Ishikawa (cell line): ENCODE data around the gene ASNS.

ENCODE experiments used
- MAX ChIP-seq: IDR thresholded peaks from 2 replicates; pipeline ENCODE4 v1.6.1; 2012
- NFIC ChIP-seq: IDR thresholded peaks from 2 replicates; pipeline ENCODE4 v1.6.1; 2012
- RAD21 ChIP-seq: IDR thresholded peaks from 2 replicates; pipeline ENCODE4 v1.6.1; 2012; ENCODE audit warnings: low read depth
- REST ChIP-seq: IDR thresholded peaks from 2 replicates; pipeline ENCODE4 v1.6.1; 2012; ENCODE audit warnings: low read depth, mild to moderate bottlenecking
- TAF1 ChIP-seq: IDR thresholded peaks from 2 replicates; pipeline ENCODE4 v1.6.1; 2012; ENCODE audit warnings: low read depth, mild to moderate bottlenecking
- TCF12 ChIP-seq: IDR thresholded peaks from 2 replicates; pipeline ENCODE4 v1.6.1; 2012; ENCODE audit warnings: low read depth
- TEAD4 ChIP-seq: IDR thresholded peaks from 2 replicates; pipeline ENCODE4 v1.6.1; 2012
- YY1 ChIP-seq: IDR thresholded peaks from 2 replicates; pipeline ENCODE4 v1.6.1; 2012; ENCODE audit warnings: low read depth
- ZBTB7A ChIP-seq: IDR thresholded peaks from 2 replicates; pipeline ENCODE4 v1.6.1; 2012; ENCODE audit warnings: low read depth

The ASNS gene

GRCh38 chr7:97835296-97836138, 36.7 kb downstream of the ASNS start:
- TF ChIP-seq TEAD4 (no peak), RAD21 (peak; percentile 77)

- TF ChIP-seq RAD21: peak; percentile 57
- TF ChIP-seq YY1: no peak
- no peak for TF ChIP-seq ZBTB7A
- no peak for TF ChIP-seq NFIC
- no peak for TF ChIP-seq MAX
- TF ChIP-seq TAF1: no peak
- no peak for TF ChIP-seq REST
- no peak for TF ChIP-seq TCF12
Measured at GRCh38 chr7:97819161-97819560, 53.0 kb downstream of the ASNS start.

- TF ChIP-seq REST: no peak
- TF ChIP-seq NFIC: no peak
- TF ChIP-seq ZBTB7A: no peak
- no peak for TF ChIP-seq MAX
- TF ChIP-seq RAD21: no peak
- TF ChIP-seq TCF12: no peak
Measured at GRCh38 chr7:97818066-97818663, 54.0 kb downstream of the ASNS start.
